ENCODE data around the gene KLHL17. TPM values are rescaled to one million over a fixed set of nuclear protein-coding genes. Genes with fewer than 3 reads are reported as not detected.

The KLHL17 gene
- total and polyA plus RNA-seq, 9 of the 15 experiments (the other 6 are each of a cell fraction or from before 2014, with no cell fraction given), result 0.14 to 84.8 (median 13.0) TPM

DNA sequence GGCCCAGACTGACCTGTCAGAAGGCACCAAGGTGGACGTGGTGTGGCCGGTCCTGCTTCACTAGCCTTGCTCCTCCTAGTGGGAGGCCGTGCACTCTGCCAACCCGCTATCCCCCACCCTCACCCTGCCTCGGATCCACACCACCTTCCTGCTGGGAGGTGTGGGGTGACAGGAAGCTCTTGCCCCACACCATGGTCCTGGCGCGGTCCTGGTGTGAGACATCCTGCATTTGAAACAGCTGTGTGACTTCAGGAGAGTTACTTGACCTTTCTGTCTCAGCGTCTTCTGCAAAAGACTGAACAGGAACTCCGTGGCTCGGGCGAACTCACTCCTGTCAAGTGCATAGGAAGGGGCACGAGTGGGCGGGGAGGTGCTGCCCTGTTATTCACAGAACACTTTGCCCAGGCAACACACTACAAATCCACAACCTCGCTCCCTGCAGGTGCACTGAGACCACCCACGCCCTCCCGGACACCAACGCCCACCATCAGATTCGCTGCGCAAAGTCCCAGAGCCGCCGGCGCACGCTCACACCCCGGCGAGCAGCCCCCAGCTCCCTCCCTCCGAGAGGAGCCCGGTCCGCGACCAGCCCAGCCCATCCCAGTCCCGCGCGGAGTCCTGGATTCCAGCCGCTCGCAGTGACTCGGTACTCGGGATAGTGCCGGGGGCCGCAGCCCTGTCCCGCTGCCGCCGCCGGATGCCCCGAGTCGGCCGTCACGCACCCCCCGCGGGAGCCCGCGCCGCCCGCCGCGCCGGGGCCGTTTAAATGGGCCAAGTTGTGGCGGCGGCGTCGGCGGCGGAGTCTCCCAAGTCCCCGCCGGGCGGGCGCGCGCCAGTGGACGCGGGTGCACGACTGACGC is 37.0 kb upstream of the KLHL17 start, which contains the start of gene SAMD11 (continued):
- TF ChIP-seq CTCF (IDR thresholded peaks at IDR 0.05 in 2 of 3, conservative IDR thresholded peaks at IDR 0.05 in 1 of 3; ENCODE audit: insufficient read depth in 2 of 3, low read depth in 1 of 3, low read length in 3 of 3), result peak in 1 of 3 experiments; percentile 35; a peak in 2 of 6 replicates
- no peak for TF ChIP-seq BHLHE40 (IDR thresholded peaks at IDR 0.05; ENCODE audit: low read length)
- 0 out of 2 replicates have a peak, but pooled peaks have one; percentile 22 for TF ChIP-seq SIN3B (IDR thresholded peaks at IDR 0.05; ENCODE audit: low read depth)
- peak; percentile 25; the same call in 1 of the 2 replicates for TF ChIP-seq RBFOX2 (IDR thresholded peaks at IDR 0.05; ENCODE audit: low read depth, low read length)
- TF ChIP-seq KAT2B (IDR thresholded peaks at IDR 0.05; ENCODE audit: low read depth, low read length), result no peak
- TF ChIP-seq NR4A1 (CRISPR knock-in tag; IDR thresholded peaks at IDR 0.05), result peak; percentile 54; the same call in 1 of the 2 replicates
- TF ChIP-seq NR4A1 (tag; IDR thresholded peaks at IDR 0.05), result no peak
- TF ChIP-seq TAF1 (IDR thresholded peaks at IDR 0.05; ENCODE audit: control insufficient read depth, extremely low read depth, insufficient read depth, low read length, severe bottlenecking), result peak; percentile 31
- peak; percentile 14 for TF ChIP-seq RBBP5 (IDR thresholded peaks at IDR 0.05; ENCODE audit: borderline replicate concordance, insufficient read depth, low read length, poor library complexity, severe bottlenecking)
- 0 out of 2 replicates have a peak, but pooled peaks have one; percentile 26 for TF ChIP-seq EP300 (IDR thresholded peaks at IDR 0.05; ENCODE audit: low read length)
- TF ChIP-seq ZNF609 (CRISPR knock-in tag; IDR thresholded peaks at IDR 0.05; ENCODE audit: borderline replicate concordance), result no peak
- TF ChIP-seq, protein P1, sequence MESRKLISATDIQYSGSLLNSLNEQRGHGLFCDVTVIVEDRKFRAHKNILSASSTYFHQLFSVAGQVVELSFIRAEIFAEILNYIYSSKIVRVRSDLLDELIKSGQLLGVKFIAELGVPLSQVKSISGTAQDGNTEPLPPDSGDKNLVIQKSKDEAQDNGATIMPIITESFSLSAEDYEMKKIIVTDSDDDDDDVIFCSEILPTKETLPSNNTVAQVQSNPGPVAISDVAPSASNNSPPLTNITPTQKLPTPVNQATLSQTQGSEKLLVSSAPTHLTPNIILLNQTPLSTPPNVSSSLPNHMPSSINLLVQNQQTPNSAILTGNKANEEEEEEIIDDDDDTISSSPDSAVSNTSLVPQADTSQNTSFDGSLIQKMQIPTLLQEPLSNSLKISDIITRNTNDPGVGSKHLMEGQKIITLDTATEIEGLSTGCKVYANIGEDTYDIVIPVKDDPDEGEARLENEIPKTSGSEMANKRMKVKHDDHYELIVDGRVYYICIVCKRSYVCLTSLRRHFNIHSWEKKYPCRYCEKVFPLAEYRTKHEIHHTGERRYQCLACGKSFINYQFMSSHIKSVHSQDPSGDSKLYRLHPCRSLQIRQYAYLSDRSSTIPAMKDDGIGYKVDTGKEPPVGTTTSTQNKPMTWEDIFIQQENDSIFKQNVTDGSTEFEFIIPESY (CRISPR knock-in tag; IDR thresholded peaks at IDR 0.05), result peak; percentile 76; the same call in 1 of the 2 replicates
- TF ChIP-seq NONO (IDR thresholded peaks at IDR 0.05; ENCODE audit: low read depth in 2 of 2, low read length in 1 of 2), result peak in 1 of 2 experiments; percentile 92; a peak in 1 of 4 replicates
- TF ChIP-seq DDX20 (tag; IDR thresholded peaks at IDR 0.05; ENCODE audit: low read depth), result no peak
- no peak for TF ChIP-seq GTF2B (IDR thresholded peaks at IDR 0.05; ENCODE audit: extremely low read depth, insufficient read length)
- peak; percentile 10 for TF ChIP-seq TBP (optimal IDR thresholded peaks at IDR 0.05; ENCODE audit: low read depth, low read length)
